SIG-M5 treated with dmso at 0.1 percent for 504 hours (cell line): Measurements from ENCODE around the gene CD209.
"Not testable (repeated sequence)": the region's sequence is repeated elsewhere in the genome, so short reads cannot be mapped to it uniquely, and the experiment has no call there.

Experiments
- DNase-seq: peaks from one replicate; lab custom pipeline; 2025; ENCODE audit not compliant: unreplicated experiment; lab: John Stamatoyannopoulos, UW

CD209 gene, protein sequence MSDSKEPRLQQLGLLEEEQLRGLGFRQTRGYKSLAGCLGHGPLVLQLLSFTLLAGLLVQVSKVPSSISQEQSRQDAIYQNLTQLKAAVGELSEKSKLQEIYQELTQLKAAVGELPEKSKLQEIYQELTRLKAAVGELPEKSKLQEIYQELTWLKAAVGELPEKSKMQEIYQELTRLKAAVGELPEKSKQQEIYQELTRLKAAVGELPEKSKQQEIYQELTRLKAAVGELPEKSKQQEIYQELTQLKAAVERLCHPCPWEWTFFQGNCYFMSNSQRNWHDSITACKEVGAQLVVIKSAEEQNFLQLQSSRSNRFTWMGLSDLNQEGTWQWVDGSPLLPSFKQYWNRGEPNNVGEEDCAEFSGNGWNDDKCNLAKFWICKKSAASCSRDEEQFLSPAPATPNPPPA

DNA sequence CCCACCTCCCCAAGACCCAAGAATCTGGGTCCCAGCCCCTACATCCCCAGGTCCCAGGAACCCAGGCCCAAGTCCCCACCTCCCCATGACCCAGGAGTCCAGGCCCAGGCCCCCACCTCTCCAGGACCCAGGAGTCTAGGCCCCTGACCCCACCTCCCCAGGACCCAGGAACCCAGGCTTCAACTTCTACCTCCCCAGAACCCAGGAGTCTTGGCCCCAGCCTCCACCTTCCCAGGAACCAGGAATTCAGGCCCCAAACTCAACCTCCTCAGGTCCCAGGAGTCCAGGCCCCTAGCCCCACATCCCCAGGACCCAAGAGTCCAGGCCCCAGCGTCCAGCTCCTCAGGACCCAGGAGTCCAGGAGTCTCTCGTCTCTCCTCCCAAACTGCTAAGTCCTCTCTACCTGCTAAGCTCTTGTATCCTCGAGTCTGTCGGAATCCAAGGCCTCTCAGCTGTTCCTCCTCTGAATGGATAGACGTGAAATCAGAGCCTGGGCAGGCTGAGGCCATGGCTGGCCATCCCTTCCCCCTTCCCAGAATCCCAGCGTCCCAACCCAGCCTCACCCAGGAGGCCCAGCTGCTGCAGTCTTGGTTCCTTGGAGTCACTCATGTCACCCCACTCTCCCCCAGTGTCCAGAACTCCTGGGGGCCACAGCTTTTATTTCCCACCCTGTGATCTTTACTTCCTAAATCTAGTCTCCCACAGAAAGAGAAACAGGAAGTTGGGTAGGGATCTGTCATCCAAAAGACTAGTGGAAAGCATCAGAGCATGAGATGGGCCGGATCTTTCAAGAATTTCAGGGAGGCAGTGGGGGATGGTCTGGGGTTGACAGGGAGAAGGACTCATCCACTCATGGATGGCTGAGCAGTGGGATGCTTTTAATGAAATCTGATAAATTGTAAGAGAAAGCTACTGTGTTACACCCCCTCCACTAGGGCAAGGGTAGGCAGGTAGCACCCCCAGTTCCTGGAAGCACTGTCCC lies at the start of gene CD209:
Gene CD209 (minus strand): TSS at position 632 of the 982 bp plus-strand sequence. CDS start 23 bp downstream, at position 609.
- peak; percentile 37 for DNase-seq

DNA sequence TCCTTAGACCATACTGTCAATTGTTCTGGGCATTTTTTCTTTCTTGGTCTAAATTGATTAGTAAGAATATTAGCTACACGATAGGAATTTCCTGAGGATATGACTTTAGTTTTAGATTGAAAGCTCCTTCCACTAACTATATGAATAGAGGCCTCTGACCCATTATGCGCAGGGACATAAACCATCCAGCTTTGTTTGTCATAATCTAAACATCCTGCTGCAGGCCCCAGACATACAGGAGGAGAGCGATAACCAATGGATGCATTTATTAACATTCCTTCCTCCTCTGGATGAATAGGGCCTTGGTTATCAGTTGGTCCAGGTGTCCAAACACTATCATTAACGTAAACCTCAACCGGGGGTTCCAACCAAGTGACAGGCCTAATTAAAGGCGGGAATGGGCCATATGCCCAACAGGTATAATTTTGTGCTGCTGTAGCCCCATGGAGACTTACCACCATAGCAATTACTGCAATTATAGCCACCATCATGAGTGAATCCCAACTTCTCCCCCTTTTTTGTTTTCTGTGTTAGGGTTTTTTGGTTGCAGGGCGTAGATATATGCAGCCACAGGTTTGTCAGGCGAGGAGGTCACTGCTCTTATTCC lies 48.3 kb upstream of the CD209 start:
- no peak for DNase-seq

GRCh38 chr19:7793493-7793892 lies 46.2 kb upstream of the CD209 start:
- DNase-seq: no peak

- not testable (repeated sequence) for DNase-seq
Observed at GRCh38 chr19:7792701-7793100, 45.4 kb upstream of the CD209 start.

GRCh38 chr19:7792281-7792680 lies 44.9 kb upstream of the CD209 start:
- no peak for DNase-seq

DNA sequence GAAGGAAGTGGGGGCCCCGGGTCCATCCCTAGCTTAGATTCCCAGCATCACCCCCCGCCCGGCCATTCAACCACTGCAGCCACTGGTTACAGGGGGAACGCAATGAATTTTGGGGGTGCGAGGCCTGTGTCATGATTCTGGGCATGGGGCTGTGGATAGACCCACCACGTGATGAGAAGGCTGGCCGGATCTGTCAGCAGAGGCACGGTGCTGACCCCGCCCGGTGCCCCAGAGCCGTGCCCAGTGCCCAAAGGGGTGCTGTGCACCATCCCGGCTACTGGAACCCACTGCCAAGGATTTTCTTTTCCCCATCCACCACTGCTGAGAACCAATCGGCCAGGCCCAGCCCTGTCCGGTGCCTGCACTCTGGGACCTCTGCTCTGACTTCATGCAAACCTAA lies 43.1 kb upstream of the CD209 start:
- DNase-seq: no peak

GRCh38 chr19:7789447-7789846 lies 42.1 kb upstream of the CD209 start:
- DNase-seq: no peak

- DNase-seq: no peak
Observed at GRCh38 chr19:7788933-7789323, 41.6 kb upstream of the CD209 start.

DNA sequence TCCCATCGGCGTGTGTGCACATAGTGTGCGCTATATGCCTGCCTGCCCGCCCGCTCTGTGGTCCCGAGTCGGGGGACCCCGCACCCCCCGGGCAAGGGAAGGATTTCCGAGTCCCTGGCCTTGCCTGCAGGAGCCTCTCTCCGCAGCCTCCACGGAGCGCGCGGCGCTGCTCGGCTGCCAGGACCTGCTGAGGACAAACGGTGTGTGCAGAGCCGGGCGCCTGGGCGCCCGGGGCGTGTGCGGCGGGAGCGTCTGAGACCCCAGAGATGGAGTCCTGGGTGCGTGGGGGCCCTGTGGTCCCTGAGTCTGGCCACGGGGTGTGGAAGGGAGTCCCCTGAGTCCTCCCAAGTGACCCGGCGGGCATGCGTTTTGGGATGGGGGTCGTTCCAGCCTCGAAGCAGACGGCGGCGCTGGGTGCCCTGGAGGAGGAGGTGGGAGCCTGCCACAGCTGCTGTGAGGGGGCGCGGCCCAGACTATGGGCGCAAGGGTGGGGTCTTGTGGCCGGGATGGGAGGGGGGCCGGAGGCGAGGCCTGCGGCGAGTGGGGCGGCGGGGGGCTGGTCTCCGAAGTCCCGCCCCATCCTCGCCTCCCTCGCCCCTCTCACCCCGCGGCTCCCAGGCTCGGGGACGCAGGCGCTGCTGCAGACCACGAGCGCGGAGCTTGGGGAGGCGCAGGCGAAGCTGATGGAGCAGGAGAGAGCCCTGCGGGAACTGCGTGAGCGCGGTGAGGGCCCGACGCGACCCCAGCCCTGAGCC lies 41.0 kb upstream of the CD209 start:
- DNase-seq: no peak

DNA sequence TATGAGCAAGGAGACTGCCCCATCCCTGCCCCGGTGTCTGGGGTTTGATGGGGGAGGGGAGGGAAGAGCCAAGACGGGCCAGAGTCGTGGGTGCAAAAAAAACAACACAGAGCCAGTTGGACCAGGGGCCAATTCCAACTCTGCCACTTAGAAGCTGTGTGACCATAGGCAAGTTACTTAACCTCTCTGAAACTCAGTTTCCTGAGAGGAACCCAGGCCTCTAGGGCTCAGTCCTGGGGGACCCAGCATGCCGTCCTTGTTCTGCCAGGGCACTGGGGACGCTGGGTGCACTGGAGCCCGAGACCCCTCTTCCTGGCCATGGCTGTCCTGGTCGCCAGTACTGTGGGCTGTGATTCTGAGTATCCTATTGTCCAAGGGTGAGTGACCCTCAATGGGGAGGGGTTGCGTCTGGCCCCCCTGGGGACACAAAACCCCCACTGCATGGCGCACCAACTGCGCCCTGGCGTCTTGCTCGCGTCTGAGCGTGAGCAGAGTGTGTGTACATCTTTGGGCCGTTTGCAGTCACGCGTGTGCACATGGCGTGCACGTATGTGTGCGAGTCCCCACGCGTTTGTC lies 40.4 kb upstream of the CD209 start:
- no peak for DNase-seq

- DNase-seq: no peak
Observed at GRCh38 chr19:7787141-7787540, 39.8 kb upstream of the CD209 start.

- no peak for DNase-seq
Observed at GRCh38 chr19:7784856-7785255, 37.5 kb upstream of the CD209 start.

- DNase-seq: peak; percentile 84
Observed at GRCh38 chr19:7783991-7784423, 36.7 kb upstream of the CD209 start.

DNA sequence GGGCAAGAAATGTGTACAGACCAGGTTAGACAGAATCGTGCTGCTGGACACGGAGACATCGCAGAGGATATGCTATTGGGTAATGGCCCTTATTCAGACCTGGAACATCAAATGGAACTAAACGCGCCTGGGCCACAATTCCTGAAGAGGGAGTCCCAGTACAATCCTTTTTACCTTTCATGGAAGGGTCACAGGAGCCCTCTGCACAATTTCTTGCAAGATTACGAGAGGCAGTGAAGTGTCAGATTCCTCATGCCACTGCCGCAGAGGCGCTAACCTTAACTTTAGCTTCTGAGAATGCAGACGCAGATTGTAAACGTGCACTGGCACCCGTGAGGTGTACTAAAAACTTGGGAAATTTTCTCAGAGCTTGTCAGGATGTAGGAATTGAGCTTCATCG lies 33.8 kb upstream of the CD209 start:
- no peak for DNase-seq

DNA sequence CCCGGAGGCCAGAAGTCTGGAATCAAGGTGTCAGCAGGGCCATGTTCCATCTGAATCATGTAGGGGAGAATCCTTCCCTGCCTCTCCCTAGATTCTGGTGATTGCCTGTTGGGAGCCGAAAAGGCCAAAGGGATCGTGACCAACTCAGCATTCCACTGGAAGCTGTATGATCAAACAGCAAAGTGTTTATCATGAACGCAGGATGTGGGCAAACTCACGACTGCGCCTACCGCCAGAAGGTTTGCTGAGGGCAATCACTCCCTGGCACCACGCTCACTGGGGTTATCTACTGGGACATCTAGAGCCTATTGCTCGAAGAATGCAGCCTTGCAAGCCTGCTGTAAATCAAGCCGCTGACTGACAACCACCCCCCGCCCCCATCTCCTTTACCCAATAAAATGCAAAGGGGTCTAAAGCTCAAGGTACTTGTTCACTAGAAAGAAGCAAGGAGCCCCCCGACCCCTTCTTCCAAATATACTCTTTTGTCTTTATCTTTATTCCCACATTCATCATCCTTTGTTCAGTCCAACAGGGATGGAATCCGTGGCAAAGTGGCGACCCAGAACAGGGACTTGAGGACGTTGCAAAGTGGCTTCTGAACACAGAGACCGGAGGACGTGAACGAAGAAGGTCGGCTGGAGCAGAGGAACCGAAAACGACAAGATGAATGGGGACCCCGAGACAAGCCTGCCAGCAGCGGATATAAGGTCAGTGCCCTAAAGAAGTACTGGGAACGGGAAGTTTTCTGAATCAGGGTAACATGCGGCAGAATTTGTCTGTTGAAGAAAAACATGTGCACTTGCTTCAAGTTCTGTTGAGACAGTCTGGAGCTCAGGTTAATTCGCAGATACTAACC lies 32.5 kb upstream of the CD209 start:
- DNase-seq: no peak

GRCh38 chr19:7778081-7778480 lies 30.7 kb upstream of the CD209 start:
- peak; percentile 71 for DNase-seq

GRCh38 chr19:7775761-7776160 lies 28.4 kb upstream of the CD209 start:
- no peak for DNase-seq

DNA sequence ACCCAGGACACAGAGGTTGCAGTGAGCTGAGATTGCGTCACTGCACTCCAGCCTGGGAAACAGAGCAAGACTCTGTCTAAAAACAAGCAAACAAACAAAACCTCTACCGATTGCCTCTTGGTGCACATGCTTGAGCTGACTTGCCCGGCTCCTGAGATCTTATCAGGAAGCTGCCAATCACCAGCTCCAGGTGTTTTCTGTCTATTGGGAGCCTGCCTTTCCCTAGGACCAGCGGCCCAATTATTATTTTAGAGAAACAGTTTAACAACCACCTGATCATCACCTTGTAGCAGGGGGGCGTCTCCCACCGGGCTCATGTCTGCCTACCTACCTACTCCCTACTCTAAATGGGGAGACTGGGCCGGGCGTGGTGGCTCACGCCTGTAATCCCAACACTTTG lies 26.5 kb upstream of the CD209 start:
- peak; percentile 8 for DNase-seq

DNA sequence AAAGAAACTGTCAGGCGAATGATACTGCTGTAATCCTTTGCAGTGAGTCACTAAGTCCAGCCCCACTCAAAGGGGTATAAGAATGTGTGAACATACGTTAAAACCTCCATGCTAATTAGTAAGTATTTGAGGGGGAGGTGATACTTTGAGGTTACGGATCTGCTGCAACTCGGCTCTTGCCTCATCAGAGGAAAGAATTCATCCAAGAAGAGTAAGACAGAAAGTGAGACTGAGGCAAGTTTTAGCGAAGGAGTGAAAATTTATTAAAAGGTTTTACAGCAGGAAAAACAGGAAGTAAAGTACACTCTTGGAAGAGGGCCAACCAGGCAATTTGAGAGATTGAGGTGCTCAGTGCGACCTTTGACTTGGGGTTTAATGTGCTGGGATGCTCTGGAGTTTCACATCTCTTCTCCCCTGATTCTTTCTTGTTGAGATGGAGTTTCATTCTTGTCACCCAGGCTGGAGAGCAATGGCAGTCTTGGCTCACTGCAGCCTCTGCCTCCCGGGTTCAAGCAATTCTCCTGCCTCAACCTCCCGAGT lies 25.5 kb upstream of the CD209 start:
- peak; percentile 98 for DNase-seq
